A673 (cell line): ENCODE measurements around the gene SMIM28.

Experiments
- EZH2 ChIP-seq: fragments of 200-600 bp; sonication (generic); IDR thresholded peaks from 2 replicates; pipeline ENCODE4 v1.6.1; 2017; ENCODE audit warnings: borderline replicate concordance, low read depth, mild to moderate bottlenecking, mixed read lengths, antibody characterized with exemption, low read length; ENCODE audit not compliant: poor library complexity, severe bottlenecking
- TF ChIP-seq, protein P1 (sequence below): fragments of 300-800, 200-600 bp; sonication (generic); conservative IDR thresholded peaks from 2 replicates; pipeline ENCODE4 v1.5.1; 2017; ENCODE audit warnings: low read depth, mild to moderate bottlenecking, antibody characterized with exemption, low read length, moderate library complexity, mixed read lengths

DNA sequence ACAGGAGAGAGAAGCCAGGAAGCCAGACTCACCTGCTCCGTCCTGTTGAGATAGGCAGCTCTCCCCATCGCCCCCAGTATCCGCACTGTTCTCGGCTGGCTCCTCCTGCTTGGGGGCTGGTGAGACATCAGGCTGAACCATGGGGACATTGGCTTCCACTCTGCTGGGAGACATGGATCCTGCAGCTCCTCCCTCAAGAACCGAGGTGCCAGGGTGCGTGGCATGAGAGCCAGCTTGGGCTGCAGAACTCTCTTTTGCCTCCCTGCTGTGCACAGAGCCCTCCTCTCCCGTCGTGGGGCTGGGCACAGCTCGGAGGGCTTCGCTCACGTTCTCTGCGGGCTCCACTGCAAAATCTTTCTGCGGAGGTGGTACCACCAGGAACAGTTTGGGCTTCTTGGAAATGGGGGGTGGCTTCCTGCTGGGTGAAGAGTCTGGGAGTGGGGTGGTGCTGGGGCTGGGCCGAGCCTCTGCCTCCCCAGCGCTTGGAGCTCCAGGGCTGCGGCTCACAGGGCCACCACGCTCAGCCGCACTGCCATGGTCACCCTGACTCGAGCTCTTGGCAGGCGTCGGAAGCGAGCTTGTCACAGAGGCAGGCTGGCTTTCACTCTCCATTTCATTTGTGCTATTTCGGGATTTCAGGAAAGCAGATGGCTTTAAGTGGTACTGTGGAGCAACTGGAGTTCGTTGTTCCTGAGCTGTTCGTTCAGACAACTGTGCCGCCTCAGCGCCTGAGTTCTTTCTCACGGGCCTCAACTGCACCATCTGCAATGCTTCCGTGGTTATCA, 52.8 kb downstream of the SMIM28 start:
- TF ChIP-seq, protein P1, sequence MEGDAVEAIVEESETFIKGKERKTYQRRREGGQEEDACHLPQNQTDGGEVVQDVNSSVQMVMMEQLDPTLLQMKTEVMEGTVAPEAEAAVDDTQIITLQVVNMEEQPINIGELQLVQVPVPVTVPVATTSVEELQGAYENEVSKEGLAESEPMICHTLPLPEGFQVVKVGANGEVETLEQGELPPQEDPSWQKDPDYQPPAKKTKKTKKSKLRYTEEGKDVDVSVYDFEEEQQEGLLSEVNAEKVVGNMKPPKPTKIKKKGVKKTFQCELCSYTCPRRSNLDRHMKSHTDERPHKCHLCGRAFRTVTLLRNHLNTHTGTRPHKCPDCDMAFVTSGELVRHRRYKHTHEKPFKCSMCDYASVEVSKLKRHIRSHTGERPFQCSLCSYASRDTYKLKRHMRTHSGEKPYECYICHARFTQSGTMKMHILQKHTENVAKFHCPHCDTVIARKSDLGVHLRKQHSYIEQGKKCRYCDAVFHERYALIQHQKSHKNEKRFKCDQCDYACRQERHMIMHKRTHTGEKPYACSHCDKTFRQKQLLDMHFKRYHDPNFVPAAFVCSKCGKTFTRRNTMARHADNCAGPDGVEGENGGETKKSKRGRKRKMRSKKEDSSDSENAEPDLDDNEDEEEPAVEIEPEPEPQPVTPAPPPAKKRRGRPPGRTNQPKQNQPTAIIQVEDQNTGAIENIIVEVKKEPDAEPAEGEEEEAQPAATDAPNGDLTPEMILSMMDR = no peak
- TF ChIP-seq EZH2 = no peak
